Gastroesophageal sphincter (tissue), 4 donors: ENCODE results near the gene PASD1. TPM values are rescaled to one million over a fixed set of nuclear protein-coding genes. Genes with fewer than 3 reads are reported as not detected.

Experiments
- ATAC-seq: fragments of 150-250 bp; one replicate; pipeline ENCODE4 v1.9.1; 2016; ENCODE audit warnings: mild to moderate bottlenecking, moderate library complexity
- H3K27ac ChIP-seq, 4 donors: fragments of 200-600 bp; sonication (generic) in 3 of 4; 1 replicate in 3 of 4; 2 replicates in 1 of 4; pipeline ENCODE4 v1.5.1; 2016 to 2019
- H3K27me3 ChIP-seq: fragments of 200-600 bp; sonication (generic); one replicate; pipeline ENCODE4 v1.5.1; 2019
- H3K36me3 ChIP-seq, 2 donors: fragments of 200-600 bp; sonication (generic); one replicate each; pipeline ENCODE4 v1.5.1; 2019; ENCODE audit warnings: control low read depth in 1 of 2
- H3K4me1 ChIP-seq, 3 donors: fragments of 200-600 bp; sonication (generic); 1 replicate in 2 of 3; 2 replicates in 1 of 3; pipeline ENCODE4 v1.5.1; 2016 to 2019; ENCODE audit warnings: control low read depth in 2 of 3
- H3K4me3 ChIP-seq, 2 donors: fragments of 200-600 bp; sonication (generic); one replicate each; pipeline ENCODE4 v1.5.1; 2019; ENCODE audit warnings: mild to moderate bottlenecking in 1 of 2, moderate library complexity in 1 of 2
- H3K9me3 ChIP-seq, 3 donors: fragments of 200-600 bp; sonication (generic); one replicate each; pipeline ENCODE4 v1.5.1; 2017 to 2019; ENCODE audit warnings: control low read depth in 2 of 3
- CTCF ChIP-seq, 4 experiments: fragments of 200-600 bp in 2 of 4; fragments of 450-650 bp in 2 of 4; sonication (generic) in 1 of 4; IDR thresholded peaks; one replicate each; pipeline ENCODE4 v1.5.1; 2017 to 2019; ENCODE audit warnings: antibody characterized with exemption in 4 of 4, mild to moderate bottlenecking in 2 of 4, moderate library complexity in 2 of 4
- EP300 ChIP-seq: sonication (generic); formaldehyde crosslinking; IDR thresholded peaks from one replicate; pipeline ENCODE4 v1.6.1; 2017; ENCODE audit warnings: antibody characterized with exemption, mild to moderate bottlenecking
- POLR2A ChIP-seq, 2 donors: fragments of 450-650 bp; IDR thresholded peaks; one replicate each; pipeline ENCODE4 v1.6.1; 2017; ENCODE audit warnings: antibody characterized with exemption in 2 of 2, mild to moderate bottlenecking in 2 of 2, moderate library complexity in 1 of 2
- POLR2AphosphoS5 ChIP-seq: sonication (generic); formaldehyde crosslinking; IDR thresholded peaks from one replicate; pipeline ENCODE4 v1.6.1; 2017; ENCODE audit warnings: antibody characterized with exemption
- WGBS, 2 donors: methylation state at CpG; one replicate each; pipeline ENCODE4 v1.1.5; 2018; ENCODE audit warnings: low coverage in 1 of 2; 5-methylcytosine and 5-hydroxymethylcytosine counted together
- total RNA-seq, 4 donors: library from RNA; depleted of rRNA; stranded (reverse); fragments of >200 nt; gene quantifications; one replicate each; pipeline ENCODE4 v1.1.0, GENCODE V29; 2016

Gene PASD1
- total RNA-seq, 4 donors from 2014 or later, result not detected

GRCh38 chrX:151701531-151701930 lies 138.1 kb downstream of the PASD1 start:
- 73 to 93% methylated on average over 2 to 4 of the region's 7 CpGs for WGBS, 2 donors
- Histone ChIP-seq H3K4me3 (no peak overlapping the region), H3K27me3 (no peaks in the 10 kb centered on the region), H3K36me3 (no peaks in the 10 kb centered on the region), H3K9me3 (no peaks in the 10 kb centered on the region), H3K27ac (no peak overlapping the region), H3K4me1 (no peaks in the 10 kb centered on the region)
- TF ChIP-seq POLR2A (IDR thresholded peaks at IDR 0.05), result no peak
- TF ChIP-seq CTCF (IDR thresholded peaks at IDR 0.05), result no peak
- no peak for TF ChIP-seq POLR2AphosphoS5
- no peak for TF ChIP-seq EP300
- no peak for ATAC-seq

- H3K27me3 ChIP-seq, result no peaks in the 10 kb centered on the region
- H3K4me1 ChIP-seq, result no peaks in the 10 kb centered on the region
- no CpG with 5 or more reads among the region's 9 CpGs for WGBS, 2 donors
- H3K27ac ChIP-seq, result no peak overlapping the region
- no peak overlapping the region for H3K4me3 ChIP-seq
- no peaks in the 10 kb centered on the region for H3K36me3 ChIP-seq
- TF ChIP-seq POLR2A (IDR thresholded peaks at IDR 0.05) (no peak), EP300 (no peak), POLR2AphosphoS5 (no peak), CTCF (IDR thresholded peaks at IDR 0.05) (no peak)
- no peak for ATAC-seq
- H3K9me3 ChIP-seq, result no peaks in the 10 kb centered on the region
Observed at GRCh38 chrX:151702026-151702714, 138.7 kb downstream of the PASD1 start.

- TF ChIP-seq POLR2AphosphoS5 (no peak), CTCF (IDR thresholded peaks at IDR 0.05) (no peak), POLR2A (IDR thresholded peaks at IDR 0.05) (no peak), EP300 (no peak)
- no peak for ATAC-seq
- H3K4me3 ChIP-seq, result no peak overlapping the region
- WGBS, 2 donors, result 73% methylated on average over 3 of the region's 7 CpGs; no CpG with 5 or more reads in 1 of the 2 donors
- H3K4me1 ChIP-seq, result no peaks in the 10 kb centered on the region
- H3K27me3 ChIP-seq, result no peaks in the 10 kb centered on the region
- no peaks in the 10 kb centered on the region for H3K9me3 ChIP-seq
- H3K27ac ChIP-seq, result no peak overlapping the region
- H3K36me3 ChIP-seq, result no peaks in the 10 kb centered on the region
Observed at GRCh38 chrX:151702741-151703340, 139.4 kb downstream of the PASD1 start.

GRCh38 chrX:151703487-151703886 lies 140.0 kb downstream of the PASD1 start:
- 16 to 24% methylated on average over 3 to 4 of the region's 7 CpGs for WGBS, 2 donors
- TF ChIP-seq CTCF (IDR thresholded peaks at IDR 0.05) (no peak), EP300 (no peak), POLR2A (IDR thresholded peaks at IDR 0.05) (no peak), POLR2AphosphoS5 (no peak)
- Histone ChIP-seq H3K9me3 (no peaks in the 10 kb centered on the region), H3K27ac (no peak overlapping the region), H3K27me3 (no peaks in the 10 kb centered on the region), H3K4me1 (no peaks in the 10 kb centered on the region), H3K4me3 (no peak overlapping the region), H3K36me3 (no peaks in the 10 kb centered on the region)
- ATAC-seq, result no peak

GRCh38 chrX:151704041-151704663 lies 140.7 kb downstream of the PASD1 start:
- whole genome bisulfite sequencing, 2 donors, result 53 to 82% methylated on average over 2 to 3 of the region's 13 CpGs
- peak overlapping the region in 1 of 2 donors; percentile 6 for H3K4me3 ChIP-seq
- ATAC-seq, result no peak
- no peaks in the 10 kb centered on the region for H3K27me3 ChIP-seq
- H3K9me3 ChIP-seq, result no peaks in the 10 kb centered on the region
- peak overlapping the region in 1 of 4 donors; percentile 51 for H3K27ac ChIP-seq
- TF ChIP-seq EP300 (no peak), CTCF (IDR thresholded peaks at IDR 0.05) (no peak), POLR2A (IDR thresholded peaks at IDR 0.05) (no peak), POLR2AphosphoS5 (no peak)
- no peaks in the 10 kb centered on the region for H3K4me1 ChIP-seq
- H3K36me3 ChIP-seq, result no peaks in the 10 kb centered on the region
